ENCODE results near the gene THAP7.

Gene THAP7

DNA sequence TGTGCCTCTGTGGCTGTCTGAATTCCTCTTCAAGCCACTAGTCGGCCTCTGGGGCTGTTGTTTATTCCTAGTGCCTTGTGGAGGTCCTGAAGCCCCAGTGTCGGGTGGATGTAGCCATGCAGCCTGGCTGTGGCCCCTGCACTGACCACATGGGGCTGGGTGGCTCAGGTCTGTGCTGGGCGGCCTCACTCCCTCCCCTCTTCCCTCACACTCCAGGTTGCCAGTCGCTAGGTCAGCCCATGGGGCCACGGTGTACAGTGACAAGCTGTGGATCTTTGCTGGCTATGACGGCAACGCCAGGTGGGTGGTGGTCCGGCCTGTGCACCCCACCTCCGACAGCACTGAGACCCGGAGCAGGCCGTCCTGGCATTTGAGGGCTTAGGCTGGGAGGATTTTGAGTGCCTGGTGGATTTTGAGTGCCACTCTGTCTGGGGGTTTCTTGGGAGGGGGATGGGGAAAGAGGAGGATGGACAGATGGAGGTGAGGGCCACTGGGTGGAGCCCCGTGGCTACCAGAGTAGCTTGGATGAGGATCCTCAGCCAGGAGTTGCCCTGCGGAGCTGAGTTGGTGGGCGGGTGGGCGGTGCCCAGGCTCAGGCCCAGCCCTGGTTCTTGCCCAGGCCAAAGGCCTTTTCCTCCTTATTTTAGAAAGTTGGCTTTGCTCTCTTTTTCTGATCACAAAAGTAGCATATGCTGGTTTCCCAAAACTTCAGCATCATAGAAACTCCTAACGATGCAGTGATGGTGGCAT lies 13.2 kb downstream of the THAP7 start:
- TF ChIP-seq, protein P1, sequence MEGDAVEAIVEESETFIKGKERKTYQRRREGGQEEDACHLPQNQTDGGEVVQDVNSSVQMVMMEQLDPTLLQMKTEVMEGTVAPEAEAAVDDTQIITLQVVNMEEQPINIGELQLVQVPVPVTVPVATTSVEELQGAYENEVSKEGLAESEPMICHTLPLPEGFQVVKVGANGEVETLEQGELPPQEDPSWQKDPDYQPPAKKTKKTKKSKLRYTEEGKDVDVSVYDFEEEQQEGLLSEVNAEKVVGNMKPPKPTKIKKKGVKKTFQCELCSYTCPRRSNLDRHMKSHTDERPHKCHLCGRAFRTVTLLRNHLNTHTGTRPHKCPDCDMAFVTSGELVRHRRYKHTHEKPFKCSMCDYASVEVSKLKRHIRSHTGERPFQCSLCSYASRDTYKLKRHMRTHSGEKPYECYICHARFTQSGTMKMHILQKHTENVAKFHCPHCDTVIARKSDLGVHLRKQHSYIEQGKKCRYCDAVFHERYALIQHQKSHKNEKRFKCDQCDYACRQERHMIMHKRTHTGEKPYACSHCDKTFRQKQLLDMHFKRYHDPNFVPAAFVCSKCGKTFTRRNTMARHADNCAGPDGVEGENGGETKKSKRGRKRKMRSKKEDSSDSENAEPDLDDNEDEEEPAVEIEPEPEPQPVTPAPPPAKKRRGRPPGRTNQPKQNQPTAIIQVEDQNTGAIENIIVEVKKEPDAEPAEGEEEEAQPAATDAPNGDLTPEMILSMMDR (conservative IDR thresholded peaks at IDR 0.05; ENCODE audit: low read depth, low read length) = no peak
- no peak overlapping the region for H3K4me3 ChIP-seq (ENCODE audit: low read length)

DNA sequence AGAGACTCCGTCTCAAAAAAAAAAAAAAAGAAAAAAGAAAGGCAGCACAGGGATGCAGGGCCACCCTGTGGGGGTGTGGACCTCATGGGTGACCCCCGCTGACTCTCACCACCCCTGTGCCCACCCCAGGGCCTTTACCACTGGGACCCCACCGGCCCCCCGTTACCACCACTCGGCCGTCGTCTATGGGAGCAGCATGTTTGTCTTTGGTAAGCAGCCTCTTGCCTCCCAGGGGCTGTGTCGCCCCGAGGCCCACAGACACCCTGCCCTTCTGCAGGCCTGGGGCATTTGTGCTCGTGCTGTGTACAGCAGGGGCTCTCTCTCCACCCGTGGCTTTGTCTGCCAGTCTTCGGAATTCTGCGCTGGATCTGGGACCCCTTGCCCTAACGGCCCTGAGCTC lies 14.5 kb downstream of the THAP7 start:
- DNase-seq (ENCODE audit: low read depth) = no peak
- TF ChIP-seq, protein P1 (conservative IDR thresholded peaks at IDR 0.05; ENCODE audit: low read depth, low read length) = no peak
- no peak overlapping the region for H3K4me3 ChIP-seq (ENCODE audit: low read length)

More for the DNA sequence above, 13.2 kb downstream of the THAP7 start:
- DNase-seq (ENCODE audit: low read depth) = no peak

DNA sequence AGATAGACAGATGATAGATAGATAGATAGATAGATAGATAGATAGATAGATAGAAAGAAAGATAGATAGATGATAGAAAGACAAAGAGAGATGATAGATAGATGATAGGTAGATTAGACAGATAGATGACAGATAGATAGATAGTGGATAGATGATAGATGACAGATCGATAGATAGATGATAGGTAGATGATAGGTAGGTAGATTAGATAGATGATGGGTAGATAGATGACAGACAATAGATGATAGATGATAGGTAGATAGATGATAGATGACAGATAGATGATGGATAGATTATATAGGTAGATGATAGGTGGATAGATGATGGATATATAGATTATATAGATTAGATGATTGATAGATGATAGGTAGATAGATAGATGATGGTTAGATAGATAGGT lies 15.6 kb downstream of the THAP7 start:
- DNase-seq (ENCODE audit: low read depth) = no peak
- TF ChIP-seq, protein P1 (conservative IDR thresholded peaks at IDR 0.05; ENCODE audit: low read depth, low read length) = no peak

DNA sequence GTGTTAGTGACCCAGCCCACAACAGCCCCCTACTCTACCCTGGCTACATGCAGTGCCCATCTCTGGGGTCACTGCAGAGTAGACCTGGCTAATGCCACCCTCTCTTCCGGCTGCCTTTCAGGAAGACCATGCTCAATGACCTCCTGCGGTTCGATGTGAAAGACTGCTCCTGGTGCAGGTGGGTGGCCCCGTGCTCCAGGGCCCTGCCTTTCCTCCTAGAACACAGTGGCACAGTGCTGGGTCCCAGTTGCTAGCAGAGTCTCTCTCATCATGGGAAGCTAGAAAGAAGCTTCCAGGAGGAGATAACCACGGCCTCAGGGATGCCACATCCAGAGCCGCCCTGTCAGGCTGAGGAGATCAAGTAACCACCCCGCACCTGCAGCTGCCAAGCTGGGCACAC lies 16.2 kb downstream of the THAP7 start:
- H3K4me3 ChIP-seq (ENCODE audit: low read length) = no peak overlapping the region
- DNase-seq (ENCODE audit: low read depth) = no peak
- TF ChIP-seq, protein P1 (conservative IDR thresholded peaks at IDR 0.05; ENCODE audit: low read depth, low read length) = no peak

More for the DNA sequence above, 15.6 kb downstream of the THAP7 start:
- H3K4me3 ChIP-seq (ENCODE audit: low read length) = no peak overlapping the region

DNA sequence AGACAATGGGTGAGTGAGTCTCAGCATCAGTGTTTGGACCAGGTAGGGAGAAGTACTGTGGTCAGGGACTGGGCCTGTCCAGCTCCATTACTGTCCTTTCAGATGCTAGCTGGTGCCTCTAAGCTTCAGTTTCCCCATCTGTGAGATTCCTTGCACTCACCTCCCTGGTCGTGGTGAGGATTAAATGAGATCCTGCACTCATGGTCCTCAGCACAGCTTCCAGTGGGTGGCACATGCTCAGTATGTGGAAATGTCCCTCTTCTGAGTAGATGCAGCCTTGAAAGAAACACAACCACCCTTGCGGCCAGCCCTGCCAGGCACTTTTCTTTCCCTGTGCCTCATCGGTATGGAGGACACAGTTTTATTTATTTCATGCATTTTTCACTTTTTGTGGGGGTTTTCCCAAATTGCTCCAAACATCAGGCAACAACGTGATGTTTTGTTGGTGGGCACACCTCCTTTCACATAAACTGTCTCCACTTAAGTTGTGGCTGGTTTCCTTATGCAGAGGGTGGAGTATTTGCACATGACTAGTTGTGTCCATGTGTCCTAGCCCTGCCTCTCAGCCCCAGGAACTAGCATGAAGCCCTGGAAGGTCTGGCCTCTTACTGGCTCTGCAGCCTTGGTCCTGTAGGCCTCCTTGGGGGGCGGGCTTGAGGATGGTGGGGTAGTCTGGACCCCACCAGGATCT lies 18.7 kb downstream of the THAP7 start:
- DNase-seq (ENCODE audit: low read depth) = no peak
- H3K4me3 ChIP-seq (ENCODE audit: low read length) = peak overlapping the region; percentile 81
- TF ChIP-seq, protein P1 (conservative IDR thresholded peaks at IDR 0.05; ENCODE audit: low read depth, low read length) = no peak

DNA sequence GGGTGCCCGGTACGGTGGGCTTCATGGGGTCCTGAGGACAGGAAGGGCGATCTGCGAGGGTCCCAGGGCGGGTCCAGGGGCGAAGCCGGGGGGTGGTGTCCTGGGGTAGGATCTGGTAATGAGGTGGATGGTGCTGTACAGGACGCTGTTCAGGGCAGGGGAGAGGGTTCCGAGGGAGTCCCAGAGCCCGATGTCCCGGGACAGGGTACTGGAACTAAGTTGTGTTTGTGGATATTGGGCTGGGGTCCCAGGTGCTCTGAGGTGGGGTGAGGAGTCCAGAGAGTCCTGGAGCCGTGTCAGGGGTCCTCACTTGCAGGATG lies 19.4 kb downstream of the THAP7 start:
- DNase-seq (ENCODE audit: low read depth) = no peak
- TF ChIP-seq, protein P1 (conservative IDR thresholded peaks at IDR 0.05; ENCODE audit: low read depth, low read length) = no peak

More for the DNA sequence above, 19.4 kb downstream of the THAP7 start:
- peak overlapping the region; percentile 81 for H3K4me3 ChIP-seq (ENCODE audit: low read length)
